GM21526 (cell line): ENCODE results near the gene PRLR.

Experiments
- ATAC-seq: cut with Tn5 transposase; IDR thresholded peaks from one replicate; pipeline ENCODE4 v1.9.1; 2021; ENCODE audit warnings: moderate library complexity; ENCODE audit not compliant: unreplicated experiment, low FRiP score

The PRLR gene

DNA sequence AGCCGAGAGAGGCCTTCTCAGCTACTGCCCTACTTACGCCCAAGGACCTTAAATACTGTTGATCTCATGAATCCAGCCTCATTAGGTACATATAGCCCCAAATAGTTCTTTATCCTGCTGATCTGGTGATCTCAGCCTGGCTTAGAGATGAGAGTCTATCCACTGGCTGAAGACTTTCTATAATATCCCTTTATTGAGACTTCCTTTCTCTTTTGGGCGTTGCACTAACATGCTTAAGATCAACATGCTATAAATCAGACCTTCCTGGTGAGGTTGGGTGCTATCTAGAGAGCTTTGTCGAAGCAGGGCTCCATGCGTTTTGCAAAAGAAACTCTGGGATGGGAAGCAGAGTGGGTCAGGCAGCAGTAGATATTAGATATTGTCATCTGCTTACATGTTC is 138.6 kb downstream of the PRLR start:
- ATAC-seq: no peak

- ATAC-seq: no peak
These were observed 140.7 kb downstream of the PRLR start for GRCh38 chr5:35089334-35090314.

GRCh38 chr5:35087991-35088390 is 142.3 kb downstream of the PRLR start:
- no peak for ATAC-seq

- ATAC-seq: no peak
These were observed 147.1 kb downstream of the PRLR start for GRCh38 chr5:35083150-35083549.

- no peak for ATAC-seq
These were observed 147.8 kb downstream of the PRLR start for GRCh38 chr5:35082530-35082929.

DNA sequence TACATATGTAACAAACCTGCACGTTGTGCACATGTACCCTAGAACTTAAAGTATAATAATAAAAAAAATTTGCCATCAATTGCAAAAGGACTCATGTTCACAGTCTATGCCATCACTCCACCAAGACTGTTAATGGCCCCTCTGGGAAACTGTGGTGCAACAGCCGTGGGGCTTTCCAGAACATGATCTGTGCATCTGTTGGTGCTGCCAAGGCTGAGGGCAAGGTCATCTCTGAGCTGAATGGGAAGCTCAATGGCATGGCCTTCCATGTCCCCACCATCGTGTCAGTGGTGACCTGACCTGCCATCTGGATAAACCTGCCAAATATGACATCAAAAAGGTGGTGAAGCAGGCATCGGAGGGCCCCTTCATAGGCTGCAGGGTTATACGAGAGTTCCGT is 149.2 kb downstream of the PRLR start:
- no peak for ATAC-seq

DNA sequence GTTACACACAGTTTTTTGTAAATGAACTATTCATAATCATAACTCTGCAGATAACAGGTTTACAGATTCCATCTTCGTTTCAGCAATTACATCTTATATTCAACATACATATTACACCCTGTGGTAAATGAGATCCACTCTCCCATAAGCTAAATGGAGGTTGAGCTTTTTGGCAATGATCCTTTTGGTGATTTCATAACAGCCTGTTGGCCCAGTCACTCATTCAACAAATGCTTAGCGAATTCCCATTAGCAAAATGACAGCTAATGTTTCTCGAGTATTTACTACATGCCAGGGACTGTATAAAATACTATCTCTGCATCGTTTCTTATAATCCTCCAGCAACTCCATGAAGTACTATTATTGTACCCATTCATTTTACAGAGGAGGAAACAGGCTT is 157.1 kb downstream of the PRLR start:
- no peak for ATAC-seq

GRCh38 chr5:35069188-35069587 is 161.1 kb downstream of the PRLR start:
- no peak for ATAC-seq

DNA sequence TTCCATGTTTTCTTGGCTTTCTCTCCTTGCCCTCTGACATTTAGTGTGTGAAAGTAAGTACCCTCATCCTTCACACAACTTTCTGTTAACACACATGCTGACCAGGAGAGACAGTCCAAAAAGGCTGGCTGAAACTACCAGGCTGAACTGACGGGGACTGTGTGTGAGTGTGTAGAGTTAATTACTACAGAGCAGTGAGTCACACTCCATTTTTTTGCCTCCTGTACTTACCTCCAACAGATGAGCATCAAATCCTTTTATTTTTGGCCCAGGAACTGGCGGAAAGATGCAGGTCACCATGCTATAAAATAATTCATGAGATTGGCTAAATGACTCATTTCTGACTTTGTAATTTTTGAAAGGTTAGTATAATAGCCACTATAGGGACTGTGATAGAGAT is 162.3 kb downstream of the PRLR start:
- ATAC-seq: no peak

- ATAC-seq: peak; percentile 72
These were observed 164.0 kb downstream of the PRLR start for GRCh38 chr5:35066260-35066795.

DNA sequence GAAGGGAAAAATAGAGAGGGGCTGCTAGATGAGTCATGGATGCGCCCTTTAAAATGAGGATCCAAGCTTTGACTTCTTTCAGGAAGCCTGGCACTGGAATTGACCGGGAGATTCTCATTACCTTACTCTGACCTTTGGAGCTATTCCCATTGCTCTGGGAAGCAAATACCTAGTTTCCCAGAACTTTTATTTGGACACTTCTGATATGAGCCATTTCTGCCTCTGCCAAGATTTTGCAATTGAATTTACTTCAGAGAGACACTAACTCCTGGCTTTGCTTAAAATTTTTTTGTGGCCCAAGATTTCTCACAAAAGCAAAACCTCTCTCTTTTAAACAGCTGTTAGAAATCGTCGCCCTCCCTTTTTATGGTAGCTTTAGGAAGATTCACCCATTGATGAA is 166.9 kb downstream of the PRLR start:
- no peak for ATAC-seq

- no peak for ATAC-seq
These were observed 169.0 kb downstream of the PRLR start for GRCh38 chr5:35061211-35061770.

GRCh38 chr5:35060236-35060635 is 170.1 kb downstream of the PRLR start:
- ATAC-seq: no peak

GRCh38 chr5:35059251-35059650 is 171.0 kb downstream of the PRLR start:
- no peak for ATAC-seq

- peak; percentile 60 for ATAC-seq
These were observed 171.9 kb downstream of the PRLR start for GRCh38 chr5:35058374-35058788.

- ATAC-seq: no peak
These were observed 173.6 kb downstream of the PRLR start for GRCh38 chr5:35056686-35057085.

DNA sequence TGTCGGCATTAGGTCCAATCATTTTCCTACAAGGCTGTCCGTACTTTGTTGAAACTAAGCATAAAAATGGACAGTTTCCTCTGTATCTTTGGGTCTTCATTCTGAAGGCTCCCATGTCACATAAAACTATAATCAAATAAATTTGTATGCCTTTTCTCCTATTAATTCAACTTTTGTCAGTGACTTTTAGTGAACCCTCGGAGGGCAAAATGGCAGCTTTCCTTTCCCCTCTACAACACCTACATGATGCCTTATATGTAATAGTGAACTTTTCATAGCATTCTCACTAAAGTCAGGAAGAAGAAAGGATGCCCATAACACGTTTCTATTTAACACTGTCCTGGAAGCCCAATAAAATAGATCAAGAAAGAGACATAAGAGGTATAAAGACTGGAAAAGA is 177.4 kb downstream of the PRLR start:
- ATAC-seq: no peak

GRCh38 chr5:35050541-35051126 is 179.7 kb downstream of the PRLR start:
- no peak for ATAC-seq

GRCh38 chr5:35048910-35049309 is 181.4 kb downstream of the PRLR start:
- ATAC-seq: no peak

DNA sequence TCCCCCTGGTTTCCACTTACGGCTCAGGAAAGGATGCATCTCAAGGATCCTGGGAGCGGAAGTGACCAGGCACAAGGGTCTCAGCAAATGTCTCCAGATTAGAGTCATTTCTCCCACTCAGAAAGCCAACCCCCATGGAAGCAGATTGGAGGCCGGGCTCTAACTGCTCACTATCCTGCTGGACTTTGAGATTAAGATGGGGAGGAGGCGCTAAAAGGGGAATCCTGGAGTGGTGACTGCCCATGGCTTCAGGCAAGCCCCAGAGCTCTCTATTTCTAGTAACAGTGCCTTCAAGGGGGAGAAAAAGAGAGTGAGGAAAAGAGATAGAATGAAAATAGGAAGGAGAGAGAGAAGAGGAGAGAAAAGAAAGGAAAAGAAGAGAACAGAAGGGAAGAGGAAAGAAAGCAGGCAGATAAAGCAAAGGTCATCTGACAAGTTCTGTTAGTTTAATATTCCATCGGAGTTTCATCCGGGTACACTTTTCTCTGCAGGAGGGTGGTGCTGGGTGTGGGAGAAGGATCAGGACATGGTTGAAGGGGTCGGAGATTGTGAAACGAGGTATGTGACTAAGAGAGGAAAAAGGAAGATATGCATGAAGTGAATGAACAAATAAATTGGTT is 182.4 kb downstream of the PRLR start, which contains the start of gene AGXT2:
Gene AGXT2 (minus strand): TSS at position 165 of the 620 bp plus-strand sequence. CDS start 57 bp downstream, at position 108.
- no peak for ATAC-seq

DNA sequence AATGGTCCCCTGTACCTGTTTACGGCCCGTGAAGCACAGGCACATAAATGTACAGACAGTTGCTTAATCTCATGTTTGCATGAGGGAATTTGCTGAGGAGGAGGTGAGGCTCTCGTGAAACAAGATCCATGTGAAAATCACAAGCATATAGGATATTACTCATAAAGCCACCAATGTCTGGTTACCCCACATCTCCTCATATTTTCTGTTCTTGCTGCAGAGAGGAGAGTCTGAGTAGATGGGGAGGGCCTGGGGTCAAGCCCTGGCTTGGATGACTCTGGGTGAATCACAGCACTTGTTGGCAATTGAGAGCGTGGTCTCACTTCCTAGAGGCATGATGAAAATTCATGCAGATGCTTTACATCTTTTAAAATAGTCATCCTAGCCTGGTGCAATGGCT is 183.5 kb downstream of the PRLR start:
- no peak for ATAC-seq
